Measurements from ENCODE around the gene TPO.

Gene TPO

GRCh38 chr2:1495676-1496358 is 82.6 kb downstream of the TPO start:
- H3K27me3 ChIP-seq (replicated peaks) = no peaks in the 10 kb centered on the region
- H3K36me3 ChIP-seq (replicated peaks) = no peaks in the 10 kb centered on the region
- no peak for TF ChIP-seq CTCF (IDR thresholded peaks at IDR 0.05; ENCODE audit: low read depth, low read length, missing control alignments)
- DNase-seq = no peak
- in situ Hi-C loops (cut with HindIII; ENCODE audit: low pct_ligation_motif_present, low sequenced_read_pairs) = no loop called here
- H3K4me3 ChIP-seq (ENCODE audit: low read depth, low read length) = no peak overlapping the region
- no peak overlapping the region for H3K27ac ChIP-seq

- in situ Hi-C loops (cut with HindIII; ENCODE audit: low pct_ligation_motif_present, low sequenced_read_pairs) = no loop called here
- TF ChIP-seq CTCF (IDR thresholded peaks at IDR 0.05; ENCODE audit: low read depth, low read length, missing control alignments) = no peak
- no peak for DNase-seq
- no peak overlapping the region for H3K4me3 ChIP-seq (ENCODE audit: low read depth, low read length)
- H3K36me3 ChIP-seq (replicated peaks) = no peaks in the 10 kb centered on the region
- no peak overlapping the region for H3K27ac ChIP-seq
- no peaks in the 10 kb centered on the region for H3K27me3 ChIP-seq (replicated peaks)
Observed at GRCh38 chr2:1496359-1496821, 83.1 kb downstream of the TPO start.

- no peak for TF ChIP-seq CTCF (IDR thresholded peaks at IDR 0.05; ENCODE audit: low read depth, low read length, missing control alignments)
- in situ Hi-C loops (cut with HindIII; ENCODE audit: low pct_ligation_motif_present, low sequenced_read_pairs) = no loop called here
- Histone ChIP-seq H3K27ac (no peak overlapping the region), H3K36me3 (replicated peaks) (no peaks in the 10 kb centered on the region), H3K4me3 (ENCODE audit: low read depth, low read length) (no peak overlapping the region), H3K27me3 (replicated peaks) (no peaks in the 10 kb centered on the region)
- no peak for DNase-seq
Observed at GRCh38 chr2:1497122-1497611, 83.9 kb downstream of the TPO start.

- Histone ChIP-seq H3K27ac (no peak overlapping the region), H3K36me3 (replicated peaks) (no peaks in the 10 kb centered on the region), H3K4me3 (ENCODE audit: low read depth, low read length) (no peak overlapping the region), H3K27me3 (replicated peaks) (no peaks in the 10 kb centered on the region)
- no peak for DNase-seq
- no peak for TF ChIP-seq CTCF (IDR thresholded peaks at IDR 0.05; ENCODE audit: low read depth, low read length, missing control alignments)
- in situ Hi-C loops (cut with HindIII; ENCODE audit: low pct_ligation_motif_present, low sequenced_read_pairs) = no loop called here
Observed at GRCh38 chr2:1498176-1498575, 84.9 kb downstream of the TPO start.

- no peak overlapping the region for H3K27ac ChIP-seq
- TF ChIP-seq CTCF (IDR thresholded peaks at IDR 0.05; ENCODE audit: low read depth, low read length, missing control alignments) = no peak
- no peaks in the 10 kb centered on the region for H3K36me3 ChIP-seq (replicated peaks)
- DNase-seq = no peak
- no peaks in the 10 kb centered on the region for H3K27me3 ChIP-seq (replicated peaks)
- no peak overlapping the region for H3K4me3 ChIP-seq (ENCODE audit: low read depth, low read length)
- in situ Hi-C loops (cut with HindIII; ENCODE audit: low pct_ligation_motif_present, low sequenced_read_pairs) = no loop called here
Observed at GRCh38 chr2:1499033-1499795, 86.0 kb downstream of the TPO start.
